GM12878 (cell line): ENCODE results near the gene TAF3. TPM values are rescaled to one million over a fixed set of nuclear protein-coding genes. Genes with fewer than 3 reads are reported as not detected.
A peak's percentile ranks its signal among the peaks of the same experiment; 100 is the strongest.

Experiments
- BACH1 ChIP-seq: fragments of 450-650 bp; IDR thresholded peaks from 2 replicates; pipeline ENCODE4 v1.6.1; 2017; ENCODE audit warnings: mild to moderate bottlenecking, borderline replicate concordance
- CBX3 ChIP-seq: fragments of 200-600 bp; sonication (generic); IDR thresholded peaks from 2 replicates; pipeline ENCODE4 v1.6.1; 2016; ENCODE audit warnings: low read depth, borderline replicate concordance
- CHD2 ChIP-seq: IDR thresholded peaks from 2 replicates; pipeline ENCODE4 v1.6.1; 2011; ENCODE audit warnings: low read depth, low read length, improper control_type of control experiment, borderline replicate concordance
- CREB1 ChIP-seq: IDR thresholded peaks from 2 replicates; pipeline ENCODE4 v1.6.1; 2012; ENCODE audit warnings: low read depth, mild to moderate bottlenecking, inconsistent platforms
- DPF2 ChIP-seq: fragments of 450-650 bp; IDR thresholded peaks from 2 replicates; pipeline ENCODE4 v1.6.1; 2017; ENCODE audit warnings: mild to moderate bottlenecking
- ETV6 ChIP-seq, 2 experiments: fragments of 450-650 bp in 1 of 2; IDR thresholded peaks in 1 of 2; conservative IDR thresholded peaks in 1 of 2; 2 replicates each; pipeline ENCODE4 v1.6.1; 2014; ENCODE audit warnings: antibody characterized with exemption in 1 of 2, borderline replicate concordance in 1 of 2, low read depth in 1 of 2, mild to moderate bottlenecking in 1 of 2, moderate library complexity in 1 of 2
- FOS ChIP-seq: IDR thresholded peaks from 3 replicates; pipeline ENCODE4 v1.6.1; 2011; ENCODE audit warnings: borderline replicate concordance; ENCODE audit not compliant: insufficient read length; ENCODE audit errors: extremely low read depth
- FOXM1 ChIP-seq: IDR thresholded peaks from 2 replicates; pipeline ENCODE4 v1.6.1; 2012; ENCODE audit warnings: low read depth, mild to moderate bottlenecking, inconsistent platforms, low read length, moderate library complexity
- GATAD2B ChIP-seq: fragments of 450-650 bp; conservative IDR thresholded peaks from 2 replicates; pipeline ENCODE4 v1.6.1; 2017; ENCODE audit warnings: low read depth, mild to moderate bottlenecking, moderate library complexity
- HDAC6 ChIP-seq: fragments of 200-600 bp; sonication (generic); IDR thresholded peaks from one replicate; pipeline ENCODE4 v1.8.0; 2017; ENCODE audit warnings: antibody characterized with exemption; ENCODE audit not compliant: unreplicated experiment
- IKZF1 ChIP-seq: fragments of 450-650 bp; conservative IDR thresholded peaks from 2 replicates; pipeline ENCODE4 v1.6.1; 2017; ENCODE audit warnings: antibody characterized with exemption, mild to moderate bottlenecking
- KAT2A ChIP-seq: conservative IDR thresholded peaks from 2 replicates; pipeline ENCODE4 v1.6.1; 2011; ENCODE audit warnings: low read depth, low read length; ENCODE audit not compliant: control insufficient read depth
- MXI1 ChIP-seq: fragments of 150-350 bp; IDR thresholded peaks from 2 replicates; pipeline ENCODE4 v1.6.1; 2011; ENCODE audit warnings: low read depth, mild to moderate bottlenecking, inconsistent platforms, low read length, improper control_type of control experiment
- NFIC ChIP-seq: IDR thresholded peaks from 2 replicates; pipeline ENCODE4 v1.6.1; 2012; ENCODE audit warnings: low read depth, mild to moderate bottlenecking, inconsistent platforms, low read length, moderate library complexity
- NFXL1 ChIP-seq: fragments of 450-650 bp; IDR thresholded peaks from 2 replicates; pipeline ENCODE4 v1.6.1; 2017; ENCODE audit warnings: antibody characterized with exemption, mild to moderate bottlenecking, borderline replicate concordance
- POLR2A ChIP-seq: IDR thresholded peaks from 2 replicates; pipeline ENCODE4 v1.6.1; 2011; ENCODE audit warnings: low read depth, mild to moderate bottlenecking, low read length
- POLR2AphosphoS2 ChIP-seq: IDR thresholded peaks from 2 replicates; pipeline ENCODE4 v1.6.1; 2011; ENCODE audit warnings: low read depth, mild to moderate bottlenecking, low read length, improper control_type of control experiment, moderate library complexity
- RB1 ChIP-seq: fragments of 450-650 bp; formaldehyde crosslinking; IDR thresholded peaks from 2 replicates; pipeline ENCODE4 v1.6.1; 2017; ENCODE audit warnings: mild to moderate bottlenecking, borderline replicate concordance
- SMAD5 ChIP-seq: IDR thresholded peaks from 2 replicates; pipeline ENCODE4 v1.6.1; 2016; ENCODE audit warnings: antibody characterized with exemption, low read depth
- SMARCA5 ChIP-seq: fragments of 450-650 bp; IDR thresholded peaks from 2 replicates; pipeline ENCODE4 v1.6.1; 2017; ENCODE audit warnings: mild to moderate bottlenecking
- TCF7 ChIP-seq: IDR thresholded peaks from 2 replicates; pipeline ENCODE4 v1.6.1; 2014; ENCODE audit warnings: antibody characterized with exemption, borderline replicate concordance
- ZBED1 ChIP-seq: IDR thresholded peaks from 2 replicates; pipeline ENCODE4 v1.6.1; 2016; ENCODE audit warnings: borderline replicate concordance
- ZZZ3 ChIP-seq: IDR thresholded peaks from 2 replicates; pipeline ENCODE4 v1.6.1; 2011; ENCODE audit warnings: low read depth; ENCODE audit not compliant: control insufficient read depth, insufficient read length
- polyA plus RNA-seq, 11 experiments: library from polyadenylated mRNA; depleted of rRNA in 4 of 11; unstranded in 6 of 11; stranded (reverse) in 5 of 11; fragments of >200 nt; fragmentation: Nextera tagmentation in 4 of 11; fragmentation: Illumina TruSeq in 1 of 11; extraction: Ambion mirVana in 4 of 11; extraction: Trizol in 1 of 11; gene quantifications; 1 replicate in 1 of 11; 2 replicates in 10 of 11; pipeline versions ENCODE4 v1.2.1 to v1.2.3, GENCODE V29; 2011 to 2016; ENCODE audit warnings: inconsistent platforms in 2 of 11, missing spikeins in 2 of 11, low read depth in 1 of 11
- total RNA-seq, 4 experiments: library from RNA; depleted of rRNA in 3 of 4; stranded (reverse); fragments of >200 nt in 3 of 4; fragmentation: Illumina TruSeq in 1 of 4; extraction: Trizol in 1 of 4; gene quantifications; 2 replicates each; pipeline versions ENCODE4 v1.2.1 to v1.2.3, GENCODE V29; 2013 to 2021
- TF ChIP-seq, protein P1 (sequence below): fragments of 450-650 bp; IDR thresholded peaks from 2 replicates; pipeline ENCODE4 v1.6.1; 2017; ENCODE audit warnings: low read depth, mild to moderate bottlenecking, moderate library complexity
- TF ChIP-seq, protein P2 (sequence below): fragments of 150-350 bp; IDR thresholded peaks from 2 replicates; pipeline ENCODE4 v1.6.1; 2014; ENCODE audit warnings: mild to moderate bottlenecking, low read depth, low read length

TAF3 gene
- total and polyA plus RNA-seq, 10 of the 15 experiments (the other 5 are each of a cell fraction or from before 2014, with no cell fraction given), result 2.0 to 10.1 (median 3.7) TPM

DNA sequence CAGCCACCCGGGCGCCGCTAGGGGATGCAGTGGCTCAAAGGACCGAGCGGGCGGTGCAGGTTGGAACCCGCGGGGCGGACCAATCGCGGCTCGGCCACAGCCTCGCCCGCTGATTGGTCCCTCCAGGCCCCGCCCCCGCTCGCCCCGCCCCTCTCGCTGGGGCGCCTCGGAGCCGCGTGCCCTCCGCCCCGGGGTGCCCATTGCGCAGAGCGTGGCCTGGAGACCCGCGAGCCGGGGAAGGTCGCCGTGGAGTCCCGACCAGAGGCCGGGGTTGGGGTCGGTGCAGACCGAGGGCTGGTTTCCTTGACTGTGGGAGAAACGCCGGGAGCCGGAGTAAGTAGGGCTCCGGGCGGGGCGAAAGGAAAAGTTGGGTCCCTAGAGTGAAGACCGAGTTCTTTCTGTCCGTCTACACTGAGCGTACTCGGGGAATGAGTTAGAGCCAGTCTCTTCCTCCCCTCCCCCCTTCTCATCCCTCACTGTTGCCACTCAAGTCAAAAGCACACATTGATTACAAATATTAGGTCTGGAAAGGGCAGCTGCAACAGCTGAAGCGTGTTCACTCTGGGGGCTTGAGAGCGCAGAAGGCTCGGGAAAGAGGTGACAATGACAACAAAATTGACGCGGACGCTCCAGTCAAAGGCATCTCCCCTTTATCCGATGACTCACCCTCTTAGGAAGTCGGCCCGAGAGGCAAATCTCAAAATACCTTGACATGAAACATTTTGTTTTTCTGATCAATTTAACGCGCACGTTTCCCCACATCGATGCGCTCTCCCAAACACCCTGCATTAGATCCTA lies 235.3 kb downstream of the TAF3 start (continued):
- TF ChIP-seq, protein P1, sequence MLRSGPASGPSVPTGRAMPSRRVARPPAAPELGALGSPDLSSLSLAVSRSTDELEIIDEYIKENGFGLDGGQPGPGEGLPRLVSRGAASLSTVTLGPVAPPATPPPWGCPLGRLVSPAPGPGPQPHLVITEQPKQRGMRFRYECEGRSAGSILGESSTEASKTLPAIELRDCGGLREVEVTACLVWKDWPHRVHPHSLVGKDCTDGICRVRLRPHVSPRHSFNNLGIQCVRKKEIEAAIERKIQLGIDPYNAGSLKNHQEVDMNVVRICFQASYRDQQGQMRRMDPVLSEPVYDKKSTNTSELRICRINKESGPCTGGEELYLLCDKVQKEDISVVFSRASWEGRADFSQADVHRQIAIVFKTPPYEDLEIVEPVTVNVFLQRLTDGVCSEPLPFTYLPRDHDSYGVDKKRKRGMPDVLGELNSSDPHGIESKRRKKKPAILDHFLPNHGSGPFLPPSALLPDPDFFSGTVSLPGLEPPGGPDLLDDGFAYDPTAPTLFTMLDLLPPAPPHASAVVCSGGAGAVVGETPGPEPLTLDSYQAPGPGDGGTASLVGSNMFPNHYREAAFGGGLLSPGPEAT, result no peak
- TF ChIP-seq FOXM1 (no peak), POLR2AphosphoS2 (no peak), ZBED1 (no peak), ZZZ3 (no peak), HDAC6 (peak; percentile 79), FOS (no peak), CBX3 (no peak), CHD2 (0 out of 2 replicates have a peak, but pooled peaks have one; percentile 19), TCF7 (no peak), RB1 (no peak), SMAD5 (no peak), ETV6 (conservative IDR thresholded peaks at IDR 0.05 in 1 of 2, IDR thresholded peaks at IDR 0.05 in 1 of 2; ENCODE audit: borderline replicate concordance in 1 of 2, low read depth in 1 of 2) (no peak), SMARCA5 (no peak), BACH1 (no peak), POLR2A (peak; percentile 33; the same call in 1 of the 2 replicates), NFXL1 (no peak), IKZF1 (peak; percentile 34; the same call in 1 of the 2 replicates), MXI1 (peak; percentile 40; the same call in 1 of the 2 replicates), DPF2 (no peak), NFIC (no peak), KAT2A (no peak), GATAD2B (0 out of 2 replicates have a peak, but pooled peaks have one; percentile 23), CREB1 (0 out of 2 replicates have a peak, but pooled peaks have one; percentile 11)
- TF ChIP-seq, protein P2, sequence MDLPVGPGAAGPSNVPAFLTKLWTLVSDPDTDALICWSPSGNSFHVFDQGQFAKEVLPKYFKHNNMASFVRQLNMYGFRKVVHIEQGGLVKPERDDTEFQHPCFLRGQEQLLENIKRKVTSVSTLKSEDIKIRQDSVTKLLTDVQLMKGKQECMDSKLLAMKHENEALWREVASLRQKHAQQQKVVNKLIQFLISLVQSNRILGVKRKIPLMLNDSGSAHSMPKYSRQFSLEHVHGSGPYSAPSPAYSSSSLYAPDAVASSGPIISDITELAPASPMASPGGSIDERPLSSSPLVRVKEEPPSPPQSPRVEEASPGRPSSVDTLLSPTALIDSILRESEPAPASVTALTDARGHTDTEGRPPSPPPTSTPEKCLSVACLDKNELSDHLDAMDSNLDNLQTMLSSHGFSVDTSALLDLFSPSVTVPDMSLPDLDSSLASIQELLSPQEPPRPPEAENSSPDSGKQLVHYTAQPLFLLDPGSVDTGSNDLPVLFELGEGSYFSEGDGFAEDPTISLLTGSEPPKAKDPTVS, result no peak
